HG03469 (cell line): ENCODE measurements around the gene PPP1R3E.

ENCODE experiments used
- ATAC-seq: cut with Tn5 transposase; IDR thresholded peaks from one replicate; pipeline ENCODE4 v1.9.1; 2021; ENCODE audit warnings: mild to moderate bottlenecking, moderate library complexity, moderate number of reproducible peaks; ENCODE audit not compliant: unreplicated experiment

The PPP1R3E gene

GRCh38 chr14:23249824-23250223 is 52.8 kb downstream of the PPP1R3E start:
- no peak for ATAC-seq

- no peak for ATAC-seq
These were observed 54.1 kb downstream of the PPP1R3E start for GRCh38 chr14:23248601-23249000.
